Left cardiac atrium (tissue), 4 donors: ENCODE results near the gene STING1. TPM values are rescaled to one million over a fixed set of nuclear protein-coding genes. Genes with fewer than 3 reads are reported as not detected.
"Not testable (repeated sequence)": the region's sequence is repeated elsewhere in the genome, so short reads cannot be mapped to it uniquely, and the experiment has no call there.

Experiments
- ATAC-seq, 2 donors: fragments of 200-7000 bp; cut with Tn5 transposase; one replicate each; pipeline ENCODE4 v1.9.1; 2020; ENCODE audit warnings: mild to moderate bottlenecking in 2 of 2, moderate library complexity in 2 of 2
- DNase-seq: peaks from one replicate; pipeline ENCODE4 v3.0.0-alpha.2; 2020
- intact Hi-C, 2 donors: fragments of 100-400 bp; cut with DNase I; formaldehyde crosslinking; loops; one replicate each; pipeline versions ENCODE4 v1.14.1 to v1.15.1; 2022 to 2023
- long read RNA-seq: library from polyadenylated mRNA; unstranded; transcript quantifications from one replicate; pipeline ENCODE4 v2.0.0, GENCODE V29; 2021
- total RNA-seq, 2 donors: library from RNA; stranded (reverse); fragmentation: NEBNext Ultra II Directional; extraction: Animal tissue kit (Norgen Biotek cat#: 25700); gene quantifications; one replicate each; pipeline ENCODE4 v1.2.1, GENCODE V29; 2021
- donor health status: DM: no; HTN: yes; CAD: no.
- donor health status: DM: no; HTN: yes; CAD: no; lungs with severe emphysema.
- donor health status: DM: yes; HTN: yes; CAD: no.
- donor health status: Dilated cardiomyopathy.

Gene STING1
- 10 to 100 TPM; 84.4 to 92.0 TPM for total RNA-seq
- long read RNA-seq, transcript TMEM173-201 (8 exons, 1,771 nt), result major isoform, 75 of 122 reads
- long read RNA-seq, partial matches to known transcripts, result 20 of 122 reads
- long read RNA-seq, other reads (novel, unspliced or antisense), result 22 of 122 reads

- intact Hi-C loops, result loop anchor here in 1 of 2 donors (2.0 kb wide), 1 partner anchor 63 kb away; no protein-coding TSS in a partner anchor
- peak; percentile 77 to 80 for ATAC-seq
- peak; percentile 91 for DNase-seq
These were observed at the start of gene STING1 for GRCh38 chr5:139482050-139482889. Gene STING1 (minus strand): TSS chr5:139482758. CDS start chr5:139481704, 1,054 bp downstream.

GRCh38 chr5:139531772-139532169 is 49.2 kb upstream of the STING1 start:
- intact Hi-C loops, result no loop called here
- ATAC-seq, result no peak

GRCh38 chr5:139530079-139530478 is 47.5 kb upstream of the STING1 start:
- DNase-seq, ATAC-seq, intact Hi-C loops: not testable (repeated sequence)

More at GRCh38 chr5:139531772-139532169, 49.2 kb upstream of the STING1 start:
- DNase-seq, result no peak

GRCh38 chr5:139528695-139529094 is 46.1 kb upstream of the STING1 start:
- intact Hi-C loops, result not testable (repeated sequence)

GRCh38 chr5:139527896-139528467 is 45.4 kb upstream of the STING1 start:
- DNase-seq, ATAC-seq, intact Hi-C loops: not testable (repeated sequence)

More at GRCh38 chr5:139528695-139529094, 46.1 kb upstream of the STING1 start:
- ATAC-seq, DNase-seq: not testable (repeated sequence)

- ATAC-seq, DNase-seq, intact Hi-C loops: not testable (repeated sequence)
These were observed 44.5 kb upstream of the STING1 start for GRCh38 chr5:139527090-139527470.

- intact Hi-C loops, ATAC-seq: not testable (repeated sequence)
These were observed 43.9 kb upstream of the STING1 start for GRCh38 chr5:139526309-139527089.

GRCh38 chr5:139525586-139526308 is 43.2 kb upstream of the STING1 start:
- ATAC-seq, intact Hi-C loops, DNase-seq: not testable (repeated sequence)

More at GRCh38 chr5:139526309-139527089, 43.9 kb upstream of the STING1 start:
- not testable (repeated sequence) for DNase-seq

- intact Hi-C loops, result no loop called here
- DNase-seq (no peak), ATAC-seq (no peak)
These were observed 42.5 kb upstream of the STING1 start for GRCh38 chr5:139524940-139525585.

GRCh38 chr5:139524446-139524845 is 41.9 kb upstream of the STING1 start:
- intact Hi-C loops, result no loop called here
- DNase-seq (no peak), ATAC-seq (no peak)

GRCh38 chr5:139523635-139524445 is 41.3 kb upstream of the STING1 start:
- ATAC-seq, result no peak
- intact Hi-C loops, result no loop called here
- no peak for DNase-seq

GRCh38 chr5:139517683-139518564 is 35.4 kb upstream of the STING1 start:
- intact Hi-C loops, result loop anchor here in 1 of 2 donors (5.0 kb wide), 1 partner anchor 81 kb away; the partner anchor contains the start of gene DNAJC18
- peak; percentile 94 for DNase-seq
- peak; percentile 93 to 96 for ATAC-seq

- DNase-seq (no peak), ATAC-seq (no peak)
- intact Hi-C loops, result loop anchor here in 1 of 2 donors (5.0 kb wide), 1 partner anchor 92 kb away; no protein-coding TSS in a partner anchor
These were observed 31.9 kb upstream of the STING1 start for GRCh38 chr5:139514486-139514856.

GRCh38 chr5:139513852-139514485 is 31.4 kb upstream of the STING1 start:
- DNase-seq, result no peak
- no peak for ATAC-seq
- intact Hi-C loops, result loop anchor here (2.0 to 5.0 kb wide), 2 partner anchors 91 to 92 kb away; no protein-coding TSS in a partner anchor

GRCh38 chr5:139513434-139513833 is 30.9 kb upstream of the STING1 start:
- DNase-seq (peak; percentile 88), ATAC-seq (peak; percentile 79)
- intact Hi-C loops, result loop anchor here (2.0 to 5.0 kb wide), 2 partner anchors 91 kb away; no protein-coding TSS in a partner anchor
